ENCODE results near the gene CFTR. TPM values are rescaled to one million over a fixed set of nuclear protein-coding genes. Genes with fewer than 3 reads are reported as not detected.

Gene CFTR
- total RNA-seq, 1 experiment from 2014 or later = not detected

- Histone ChIP-seq H2AFZ (ENCODE audit: low read depth, low read length, poor library complexity, severe bottlenecking) (no peak overlapping the region), H3K79me2 (ENCODE audit: insufficient read depth, low read length) (no peaks in the 10 kb centered on the region), H3K36me3 (ENCODE audit: control insufficient read depth in 1 of 2, insufficient read depth in 2 of 2, low read length in 2 of 2) (no peaks in the 10 kb centered on the region), H3K9me2 (ENCODE audit: insufficient read depth) (no peaks in the 10 kb centered on the region), H3K4me1 (ENCODE audit: control insufficient read depth in 1 of 2, insufficient read depth in 2 of 2, low read length in 2 of 2) (no peaks in the 10 kb centered on the region), H4K20me1 (ENCODE audit: insufficient read depth) (no peaks in the 10 kb centered on the region), H3K9me3 (ENCODE audit: control insufficient read depth in 1 of 2, insufficient read depth in 1 of 2, low read depth in 1 of 2, low read length in 2 of 2) (no peaks in the 10 kb centered on the region), H3K27me3 (ENCODE audit: insufficient read depth, low read length) (no peaks in the 10 kb centered on the region), H3K27ac (ENCODE audit: low read depth, low read length) (no peak overlapping the region), H3K4me2 (ENCODE audit: low read length) (no peak overlapping the region), H3K9ac (ENCODE audit: low read length) (no peak overlapping the region), H3K4me3 (replicated peaks in 1 of 2; ENCODE audit: low read depth in 1 of 2, low read length in 2 of 2) (no peak overlapping the region)
- POLR2A ChIA-PET = interaction anchor here (0.6 kb wide), 1 partner anchor 59 kb away, joined by 3 read pairs; no protein-coding TSS in a partner anchor
- intact Hi-C loops (cut with micrococcal nuclease) = no loop called here
- ATAC-seq = no peak
- CTCF ChIA-PET = no interaction called here
- RAD21 ChIA-PET (ENCODE audit: low non-redundant PET in 1 of 2, low total read pairs in 2 of 2, uncharacterized antibody in 2 of 2, unreplicated experiment in 2 of 2) = no interaction called here
- TF ChIP-seq SIN3A (IDR thresholded peaks at IDR 0.05; ENCODE audit: low read depth) (no peak), MAX (IDR thresholded peaks at IDR 0.05) (no peak), ZBTB33 (IDR thresholded peaks at IDR 0.05; ENCODE audit: extremely low read depth, insufficient replicate concordance, low read length) (no peak), CTCF (IDR thresholded peaks at IDR 0.05 in 2 of 3, conservative IDR thresholded peaks at IDR 0.05 in 1 of 3; ENCODE audit: borderline replicate concordance in 1 of 3, insufficient read depth in 1 of 3, low read depth in 2 of 3, low read length in 2 of 3) (no peak), EGR1 (IDR thresholded peaks at IDR 0.05; ENCODE audit: low read depth) (no peak), SP1 (IDR thresholded peaks at IDR 0.05; ENCODE audit: low read depth) (no peak), FOSL1 (IDR thresholded peaks at IDR 0.05; ENCODE audit: low read depth) (no peak)
- DNase-seq (ENCODE audit: low read depth, low spot score) = no peak
- no TSS peak for BruUV-seq (replicated peaks)
These were observed 3.1 kb upstream of the CFTR start for GRCh38 chr7:117476557-117477215.
